HG02571 (cell line): ENCODE measurements around the gene MEP1A.
"Not testable (repeated sequence)": the region's sequence is repeated elsewhere in the genome, so short reads cannot be mapped to it uniquely, and the experiment has no call there.

ENCODE experiments used
- ATAC-seq: cut with Tn5 transposase; IDR thresholded peaks from one replicate; pipeline ENCODE4 v1.9.1; 2021; ENCODE audit warnings: mild to moderate bottlenecking, moderate library complexity; ENCODE audit not compliant: unreplicated experiment

Gene MEP1A

GRCh38 chr6:46793138-46793537, at the start of gene MEP1A:
Gene MEP1A, plus strand, starts transcription at chr6:46793389. Its CDS starts 10 bp downstream, at chr6:46793399.
- ATAC-seq = no peak

- no peak for ATAC-seq
These were observed 49.6 kb upstream of the MEP1A start for GRCh38 chr6:46743425-46744158.

- not testable (repeated sequence) for ATAC-seq
These were observed 48.9 kb upstream of the MEP1A start for GRCh38 chr6:46744159-46744725.

GRCh38 chr6:46745973-46746372, 47.2 kb upstream of the MEP1A start:
- ATAC-seq = no peak

- no peak for ATAC-seq
These were observed 46.5 kb upstream of the MEP1A start, which contains the start of gene ANKRD66 for GRCh38 chr6:46746696-46747095. Gene ANKRD66, plus strand, starts transcription at chr6:46746933. Its CDS starts 5,016 bp downstream, at chr6:46751949.

- ATAC-seq = no peak
These were observed 44.2 kb upstream of the MEP1A start for GRCh38 chr6:46748940-46749503.

- ATAC-seq = no peak
These were observed 43.5 kb upstream of the MEP1A start for GRCh38 chr6:46749731-46750130.

- no peak for ATAC-seq
These were observed 41.5 kb upstream of the MEP1A start for GRCh38 chr6:46751658-46752057.

GRCh38 chr6:46755865-46756264, 37.3 kb upstream of the MEP1A start:
- ATAC-seq = no peak

- ATAC-seq = no peak
These were observed 36.5 kb upstream of the MEP1A start for GRCh38 chr6:46756469-46757213.

GRCh38 chr6:46757214-46757596, 36.0 kb upstream of the MEP1A start:
- ATAC-seq = no peak

GRCh38 chr6:46758960-46759753, 34.0 kb upstream of the MEP1A start:
- no peak for ATAC-seq

GRCh38 chr6:46760925-46761324, 32.3 kb upstream of the MEP1A start:
- no peak for ATAC-seq

- no peak for ATAC-seq
These were observed 29.7 kb upstream of the MEP1A start for GRCh38 chr6:46763466-46763865.

- not testable (repeated sequence) for ATAC-seq
These were observed 28.9 kb upstream of the MEP1A start for GRCh38 chr6:46764280-46764679.

- ATAC-seq = no peak
These were observed 28.2 kb upstream of the MEP1A start for GRCh38 chr6:46764961-46765360.

GRCh38 chr6:46772016-46772415, 21.2 kb upstream of the MEP1A start:
- ATAC-seq = no peak

GRCh38 chr6:46772762-46773161, 20.4 kb upstream of the MEP1A start:
- no peak for ATAC-seq

- ATAC-seq = no peak
These were observed 19.9 kb upstream of the MEP1A start for GRCh38 chr6:46773201-46773855.

GRCh38 chr6:46774736-46775135, 18.5 kb upstream of the MEP1A start:
- ATAC-seq = not testable (repeated sequence)
